GM11168 (cell line): ENCODE measurements around the gene NT5C3B.
"Not testable (repeated sequence)": the region's sequence is repeated elsewhere in the genome, so short reads cannot be mapped to it uniquely, and the experiment has no call there.

Experiments
- in situ Hi-C: fragments of 300-500 bp; cut with MboI; formaldehyde crosslinking; loops from one replicate; pipeline ENCODE4 v1.12.0; 2022; ENCODE audit warnings: low sequenced_read_pairs; ENCODE audit not compliant: unreplicated experiment

NT5C3B gene

GRCh38 chr17:41835800-41836549 is at the start of gene NT5C3B:
Gene NT5C3B (minus strand): TSS chr17:41836232. CDS start chr17:41836193, 39 bp downstream.
- in situ Hi-C loops = no loop called here

GRCh38 chr17:41885733-41886132 is 49.7 kb upstream of the NT5C3B start:
- in situ Hi-C loops = no loop called here

- in situ Hi-C loops = no loop called here
Measured at GRCh38 chr17:41882756-41883155, 46.7 kb upstream of the NT5C3B start.

GRCh38 chr17:41880130-41880529 is 44.1 kb upstream of the NT5C3B start:
- in situ Hi-C loops = no loop called here

- in situ Hi-C loops = not testable (repeated sequence)
Measured at GRCh38 chr17:41874293-41874670, 38.2 kb upstream of the NT5C3B start.

- in situ Hi-C loops = no loop called here
Measured at GRCh38 chr17:41873559-41874292, 37.7 kb upstream of the NT5C3B start.

- in situ Hi-C loops = no loop called here
Measured at GRCh38 chr17:41871789-41872188, 35.8 kb upstream of the NT5C3B start.

GRCh38 chr17:41870627-41871026 is 34.6 kb upstream of the NT5C3B start:
- in situ Hi-C loops = no loop called here

- in situ Hi-C loops = no loop called here
Measured at GRCh38 chr17:41870097-41870496, 34.1 kb upstream of the NT5C3B start.

- in situ Hi-C loops = no loop called here
Measured at GRCh38 chr17:41869426-41869825, 33.4 kb upstream of the NT5C3B start.

GRCh38 chr17:41868568-41868967 is 32.5 kb upstream of the NT5C3B start:
- in situ Hi-C loops = no loop called here

- in situ Hi-C loops = no loop called here
Measured at GRCh38 chr17:41865596-41865893, 29.5 kb upstream of the NT5C3B start.

- in situ Hi-C loops = no loop called here
Measured at GRCh38 chr17:41864836-41865595, 29.0 kb upstream of the NT5C3B start, which contains the start of gene KLHL11. Gene KLHL11 (minus strand): TSS chr17:41865423. CDS start chr17:41865370, 53 bp downstream.

GRCh38 chr17:41864498-41864835 is 28.4 kb upstream of the NT5C3B start:
- in situ Hi-C loops = no loop called here

GRCh38 chr17:41863074-41863848 is 27.2 kb upstream of the NT5C3B start:
- in situ Hi-C loops = no loop called here

GRCh38 chr17:41860254-41860931 is 24.4 kb upstream of the NT5C3B start:
- in situ Hi-C loops = no loop called here

GRCh38 chr17:41851382-41851781 is 15.3 kb upstream of the NT5C3B start:
- in situ Hi-C loops = not testable (repeated sequence)

- in situ Hi-C loops = no loop called here
Measured at GRCh38 chr17:41849251-41849990, 13.4 kb upstream of the NT5C3B start.

GRCh38 chr17:41848788-41849187 is 12.8 kb upstream of the NT5C3B start:
- in situ Hi-C loops = no loop called here
